Measurements from ENCODE around the gene MMP8. TPM values are rescaled to one million over a fixed set of nuclear protein-coding genes. Genes with fewer than 3 reads are reported as not detected.

MMP8 gene
- 1 to 10 TPM in 3 of 4 donors, under 1 TPM in 1; 0.19 to 3.2 (median 1.1) TPM for total RNA-seq

GRCh38 chr11:102724904-102725500, at the start of gene MMP8:
MMP8 (minus strand) TSS chr11:102724954; CDS start chr11:102724855, 99 bp downstream.
- ATAC-seq (ENCODE audit: low FRiP score) (no peak), DNase-seq (ENCODE audit: low spot score) (no peak)
- no peak for TF ChIP-seq CTCF (IDR thresholded peaks at IDR 0.05)

GRCh38 chr11:102773386-102773785, 48.6 kb upstream of the MMP8 start:
- TF ChIP-seq CTCF (IDR thresholded peaks at IDR 0.05) = no peak
- ATAC-seq (ENCODE audit: low FRiP score) = no peak
- no peak for DNase-seq (ENCODE audit: low spot score)

- ATAC-seq (ENCODE audit: low FRiP score) (no peak), DNase-seq (ENCODE audit: low spot score) (no peak)
- TF ChIP-seq CTCF (IDR thresholded peaks at IDR 0.05) = no peak
Measured at GRCh38 chr11:102771351-102771750, 46.6 kb upstream of the MMP8 start.

- no peak for ATAC-seq (ENCODE audit: low FRiP score)
- no peak for TF ChIP-seq CTCF (IDR thresholded peaks at IDR 0.05)
- no peak for DNase-seq (ENCODE audit: low spot score)
Measured at GRCh38 chr11:102770191-102770590, 45.4 kb upstream of the MMP8 start.

GRCh38 chr11:102767800-102768199, 43.0 kb upstream of the MMP8 start:
- TF ChIP-seq CTCF (IDR thresholded peaks at IDR 0.05) = no peak
- ATAC-seq (ENCODE audit: low FRiP score) (no peak), DNase-seq (ENCODE audit: low spot score) (no peak)

- ATAC-seq (ENCODE audit: low FRiP score) = no peak
- no peak for TF ChIP-seq CTCF (IDR thresholded peaks at IDR 0.05)
- no peak for DNase-seq (ENCODE audit: low spot score)
Measured at GRCh38 chr11:102763440-102763839, 38.7 kb upstream of the MMP8 start.

GRCh38 chr11:102762361-102762767, 37.6 kb upstream of the MMP8 start:
- no peak for ATAC-seq (ENCODE audit: low FRiP score)

More at GRCh38 chr11:102762361-102762767, 37.6 kb upstream of the MMP8 start:
- no peak for DNase-seq (ENCODE audit: low spot score)
- no peak for TF ChIP-seq CTCF (IDR thresholded peaks at IDR 0.05)
